GM12878 (cell line): ENCODE measurements around the gene JUN. TPM values are rescaled to one million over a fixed set of nuclear protein-coding genes. Genes with fewer than 3 reads are reported as not detected.

Source experiments
- ATAC-seq: fragments of 200-7000 bp; cut with Tn5 transposase; 3 replicates; pipeline ENCODE4 v1.9.1; 2020; ENCODE audit warnings: mild to moderate bottlenecking, moderate library complexity
- BruUV-seq: library from RNA; stranded (reverse); fragments of 400-500 nt; replicated peaks from 2 replicates; lab custom pipeline; 2021; lab: Mats Ljungman, UMichigan
- CTCF ChIA-PET: fragments of 300-600 bp; sonication (Branson Sonifier 250); formaldehyde crosslinking; extraction: SDS; loops from one replicate; lab custom pipeline; 2021; ENCODE audit warnings: inconsistent platforms; lab: Yijun Ruan, JAX
- POLR2A ChIA-PET: fragments of 350-600 bp; formaldehyde crosslinking; extraction: SDS; loops from one replicate; lab custom pipeline; 2021; ENCODE audit warnings: inconsistent platforms; lab: Charles Lee
- RAD21 ChIA-PET: fragments of 300-600 bp; sonication (Branson Sonifier 250); formaldehyde crosslinking; loops from one replicate; lab custom pipeline; 2023; ENCODE audit warnings: antibody characterized with exemption; ENCODE audit not compliant: unreplicated experiment; lab: Charles Lee
- SMC1A ChIA-PET: fragments of 300-600 bp; sonication (Branson Sonifier 250); formaldehyde crosslinking; loops from one replicate; lab custom pipeline; 2023; ENCODE audit not compliant: unreplicated experiment, uncharacterized antibody; lab: Charles Lee
- DNase-seq: peaks from one replicate; pipeline ENCODE4 v3.0.0-alpha.2; 2011; ENCODE audit warnings: low read depth, low spot score
- FAIRE-seq: peaks from 3 replicates; lab custom pipeline; 2011; peaks lifted over from hg19 to GRCh38; lab: Jason Lieb, UNC
- H2AFZ ChIP-seq: 2 replicates; pipeline ENCODE4 v1.6.0; 2011; ENCODE audit warnings: low read depth, low read length, control low read depth; ENCODE audit not compliant: control insufficient read depth
- H3K27ac ChIP-seq: 2 replicates; pipeline ENCODE4 v1.5.1; 2011; ENCODE audit warnings: control low read depth; ENCODE audit not compliant: control insufficient read depth, insufficient read depth
- H3K27me3 ChIP-seq, 2 experiments: replicated peaks in 1 of 2; 2 replicates each; pipeline versions ENCODE4 v1.6.0 to v1.6.1; 2011; ENCODE audit warnings: low read length in 1 of 2; ENCODE audit not compliant: control insufficient read depth in 2 of 2, insufficient read depth in 2 of 2
- H3K36me3 ChIP-seq, 2 experiments: 2 replicates each; pipeline ENCODE4 v1.5.1; 2011; ENCODE audit warnings: low read length in 1 of 2; ENCODE audit not compliant: control insufficient read depth in 2 of 2, insufficient read depth in 2 of 2
- H3K4me1 ChIP-seq: 2 replicates; pipeline ENCODE4 v1.6.1; 2011; ENCODE audit warnings: mild to moderate bottlenecking, low read length, moderate library complexity, mixed read lengths; ENCODE audit not compliant: control insufficient read depth, insufficient read depth
- H3K4me2 ChIP-seq: 2 replicates; pipeline ENCODE4 v1.6.0; 2011; ENCODE audit warnings: control low read depth; ENCODE audit not compliant: control insufficient read depth, insufficient read depth
- H3K4me3 ChIP-seq: fragments of 200-600 bp; sonication (generic); 2 replicates; pipeline ENCODE4 v1.5.1; 2016
- H3K79me2 ChIP-seq: 2 replicates; pipeline ENCODE4 v1.6.0; 2011; ENCODE audit warnings: low read length; ENCODE audit not compliant: control insufficient read depth, insufficient read depth
- H3K9ac ChIP-seq: 2 replicates; pipeline ENCODE4 v1.8.0; 2011; ENCODE audit warnings: low read length, control low read depth, mixed read lengths; ENCODE audit not compliant: control insufficient read depth, insufficient read depth
- H3K9me3 ChIP-seq: replicated peaks from 3 replicates; pipeline ENCODE4 v1.5.1; 2011; ENCODE audit warnings: mild to moderate bottlenecking, low read length; ENCODE audit not compliant: control insufficient read depth, insufficient read depth
- H4K20me1 ChIP-seq: 2 replicates; pipeline ENCODE4 v1.6.0; 2011; ENCODE audit not compliant: control insufficient read depth, insufficient read depth
- ATF7 ChIP-seq: fragments of 450-650 bp; IDR thresholded peaks from 2 replicates; pipeline ENCODE4 v1.6.1; 2016; ENCODE audit warnings: low read depth, mild to moderate bottlenecking
- CREB1 ChIP-seq: IDR thresholded peaks from 2 replicates; pipeline ENCODE4 v1.6.1; 2012; ENCODE audit warnings: low read depth, mild to moderate bottlenecking, inconsistent platforms
- E4F1 ChIP-seq: fragments of 450-650 bp; IDR thresholded peaks from 2 replicates; pipeline ENCODE4 v1.6.1; 2018; ENCODE audit warnings: borderline replicate concordance, mild to moderate bottlenecking; ENCODE audit not compliant: partially characterized antibody
- HDGF ChIP-seq: fragments of 450-650 bp; IDR thresholded peaks from 2 replicates; pipeline ENCODE4 v1.6.1; 2016; ENCODE audit warnings: antibody characterized with exemption
- HSF1 ChIP-seq: fragments of 150-350 bp; IDR thresholded peaks from 2 replicates; pipeline ENCODE4 v1.6.1; 2014; ENCODE audit warnings: mild to moderate bottlenecking, low read depth, low read length
- IKZF1 ChIP-seq: fragments of 450-650 bp; conservative IDR thresholded peaks from 2 replicates; pipeline ENCODE4 v1.6.1; 2017; ENCODE audit warnings: antibody characterized with exemption, mild to moderate bottlenecking
- IRF4 ChIP-seq: IDR thresholded peaks from 2 replicates; pipeline ENCODE4 v1.6.1; 2011; ENCODE audit warnings: low read depth, low read length
- KLF5 ChIP-seq: fragments of 450-650 bp; IDR thresholded peaks from 2 replicates; pipeline ENCODE4 v1.6.1; 2014; ENCODE audit warnings: mild to moderate bottlenecking; ENCODE audit not compliant: partially characterized antibody
- MAX ChIP-seq: IDR thresholded peaks from 2 replicates; pipeline ENCODE4 v1.6.1; 2012; ENCODE audit warnings: low read depth, low read length, improper control_type of control experiment
- REST ChIP-seq: IDR thresholded peaks from 2 replicates; pipeline ENCODE4 v1.6.1; 2012; ENCODE audit warnings: mild to moderate bottlenecking, low read depth, low read length
- SMARCA5 ChIP-seq: fragments of 450-650 bp; IDR thresholded peaks from 2 replicates; pipeline ENCODE4 v1.6.1; 2017; ENCODE audit warnings: mild to moderate bottlenecking
- SMC3 ChIP-seq: IDR thresholded peaks from 2 replicates; pipeline ENCODE4 v1.6.1; 2011; ENCODE audit warnings: low read length, improper control_type of control experiment, borderline replicate concordance
- SREBF2 ChIP-seq: IDR thresholded peaks from 2 replicates; pipeline ENCODE4 v1.6.1; 2012; ENCODE audit warnings: mild to moderate bottlenecking, low read length
- TCF7 ChIP-seq: IDR thresholded peaks from 2 replicates; pipeline ENCODE4 v1.6.1; 2014; ENCODE audit warnings: antibody characterized with exemption, borderline replicate concordance
- YBX1 ChIP-seq: fragments of 450-650 bp; IDR thresholded peaks from 2 replicates; pipeline ENCODE4 v1.6.1; 2016; ENCODE audit warnings: antibody characterized with exemption
- ZNF24 ChIP-seq: fragments of 450-650 bp; IDR thresholded peaks from 2 replicates; pipeline ENCODE4 v1.6.1; 2017; ENCODE audit warnings: antibody characterized with exemption, mild to moderate bottlenecking
- WGBS: methylation state at CpG from one replicate; pipeline ENCODE4 v1.1.6; 2016; ENCODE audit warnings: low lambda C conversion rate; ENCODE audit not compliant: insufficient replicate concordance, insufficient coverage; ENCODE audit errors: missing lambda C conversion rate; 5-methylcytosine and 5-hydroxymethylcytosine counted together
- in situ Hi-C: fragments of 300-500 bp; cut with MboI; formaldehyde crosslinking; loops from 9 replicates; pipeline ENCODE4 v1.14.3; 2018; ENCODE audit warnings: mixed read lengths
- intact Hi-C: fragments of 100-400 bp; cut with micrococcal nuclease; formaldehyde crosslinking; loops from one replicate; pipeline ENCODE4 v1.14.2; 2022; ENCODE audit not compliant: unreplicated experiment
- polyA plus RNA-seq, 11 experiments: library from polyadenylated mRNA; depleted of rRNA in 4 of 11; unstranded in 6 of 11; stranded (reverse) in 5 of 11; fragments of >200 nt; fragmentation: Nextera tagmentation in 4 of 11; fragmentation: Illumina TruSeq in 1 of 11; extraction: Ambion mirVana in 4 of 11; extraction: Trizol in 1 of 11; gene quantifications; 1 replicate in 1 of 11; 2 replicates in 10 of 11; pipeline versions ENCODE4 v1.2.1 to v1.2.3, GENCODE V29; 2011 to 2016; ENCODE audit warnings: inconsistent platforms in 2 of 11, missing spikeins in 2 of 11, low read depth in 1 of 11
- total RNA-seq, 4 experiments: library from RNA; depleted of rRNA in 3 of 4; stranded (reverse); fragments of >200 nt in 3 of 4; fragmentation: Illumina TruSeq in 1 of 4; extraction: Trizol in 1 of 4; gene quantifications; 2 replicates each; pipeline versions ENCODE4 v1.2.1 to v1.2.3, GENCODE V29; 2013 to 2021

Gene JUN
- total and polyA plus RNA-seq, 10 of the 15 experiments (the other 5 are each of a cell fraction or from before 2014, with no cell fraction given), result 0.18 to 8.4 (median 2.8) TPM

GRCh38 chr1:58735586-58735985 is 48.3 kb downstream of the JUN start:
- Histone ChIP-seq H3K79me2 (no peaks in the 10 kb centered on the region), H3K27me3 (no peaks in the 10 kb centered on the region), H3K4me1 (no peaks in the 10 kb centered on the region), H2AFZ (no peak overlapping the region), H3K9ac (no peak overlapping the region), H4K20me1 (no peaks in the 10 kb centered on the region), H3K36me3 (no peaks in the 10 kb centered on the region), H3K4me2 (no peak overlapping the region), H3K9me3 (no peaks in the 10 kb centered on the region), H3K4me3 (no peak overlapping the region), H3K27ac (no peak overlapping the region)
- RAD21 ChIA-PET, result no interaction called here
- no peak for ATAC-seq
- CTCF ChIA-PET, result interaction anchor here (0.7 kb wide), 1 partner anchor 1024 kb away, joined by 3 read pairs; no protein-coding TSS in a partner anchor
- in situ Hi-C loops, result loop anchor here (25.0 kb wide), 1 partner anchor 977 kb away; no protein-coding TSS in a partner anchor
- no peak for FAIRE-seq
- SMC1A ChIA-PET, result no interaction called here
- 68% methylated on average over 5 of the region's 5 CpGs for WGBS
- no TSS peak for BruUV-seq
- POLR2A ChIA-PET, result no interaction called here
- DNase-seq, result no peak
- intact Hi-C loops, result no loop called here
- TF ChIP-seq HSF1, result no peak
- no peak for TF ChIP-seq SMARCA5
- no peak for TF ChIP-seq HDGF
- no peak for TF ChIP-seq MAX
- TF ChIP-seq IRF4, result no peak
- TF ChIP-seq IKZF1, result no peak
- TF ChIP-seq ATF7, result no peak
- TF ChIP-seq TCF7, result no peak
- no peak for TF ChIP-seq ZNF24
- no peak for TF ChIP-seq YBX1
- no peak for TF ChIP-seq E4F1
- no peak for TF ChIP-seq REST
- no peak for TF ChIP-seq CREB1
- TF ChIP-seq KLF5, result no peak
- no peak for TF ChIP-seq SREBF2
- no peak for TF ChIP-seq SMC3
